Measurements from ENCODE around the gene FNDC10. TPM values are rescaled to one million over a fixed set of nuclear protein-coding genes. Genes with fewer than 3 reads are reported as not detected.

The FNDC10 gene
- total RNA-seq, 1 experiment from 2014 or later, result 30.4 TPM

DNA sequence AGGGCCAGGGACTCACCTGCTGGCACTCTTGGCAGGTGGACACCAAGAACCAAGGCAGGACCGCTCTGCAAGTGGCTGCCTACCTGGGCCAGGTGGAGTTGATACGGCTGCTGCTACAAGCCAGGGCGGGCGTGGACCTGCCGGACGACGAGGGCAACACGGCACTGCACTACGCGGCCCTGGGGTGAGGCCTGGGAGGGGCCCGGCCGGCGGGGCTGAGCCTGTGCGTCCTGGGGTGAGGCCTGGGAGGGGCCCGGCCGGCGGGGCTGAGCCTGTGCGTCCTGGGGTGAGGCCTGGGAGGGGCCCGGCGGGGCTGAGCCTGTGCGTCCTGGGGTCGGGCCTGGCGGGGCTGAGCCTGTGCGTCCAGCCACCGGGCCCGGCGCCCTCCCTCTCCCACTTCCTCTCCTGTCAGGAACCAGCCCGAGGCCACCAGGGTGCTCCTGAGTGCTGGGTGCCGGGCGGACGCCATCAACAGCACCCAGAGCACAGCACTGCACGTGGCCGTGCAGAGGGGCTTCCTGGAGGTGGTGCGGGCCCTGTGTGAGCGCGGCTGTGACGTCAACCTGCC is 27.4 kb upstream of the FNDC10 start (continued):
- TF ChIP-seq NR3C1 (CRISPR knock-in tag; conservative IDR thresholded peaks at IDR 0.05; ENCODE audit: low read depth), result no peak

DNA sequence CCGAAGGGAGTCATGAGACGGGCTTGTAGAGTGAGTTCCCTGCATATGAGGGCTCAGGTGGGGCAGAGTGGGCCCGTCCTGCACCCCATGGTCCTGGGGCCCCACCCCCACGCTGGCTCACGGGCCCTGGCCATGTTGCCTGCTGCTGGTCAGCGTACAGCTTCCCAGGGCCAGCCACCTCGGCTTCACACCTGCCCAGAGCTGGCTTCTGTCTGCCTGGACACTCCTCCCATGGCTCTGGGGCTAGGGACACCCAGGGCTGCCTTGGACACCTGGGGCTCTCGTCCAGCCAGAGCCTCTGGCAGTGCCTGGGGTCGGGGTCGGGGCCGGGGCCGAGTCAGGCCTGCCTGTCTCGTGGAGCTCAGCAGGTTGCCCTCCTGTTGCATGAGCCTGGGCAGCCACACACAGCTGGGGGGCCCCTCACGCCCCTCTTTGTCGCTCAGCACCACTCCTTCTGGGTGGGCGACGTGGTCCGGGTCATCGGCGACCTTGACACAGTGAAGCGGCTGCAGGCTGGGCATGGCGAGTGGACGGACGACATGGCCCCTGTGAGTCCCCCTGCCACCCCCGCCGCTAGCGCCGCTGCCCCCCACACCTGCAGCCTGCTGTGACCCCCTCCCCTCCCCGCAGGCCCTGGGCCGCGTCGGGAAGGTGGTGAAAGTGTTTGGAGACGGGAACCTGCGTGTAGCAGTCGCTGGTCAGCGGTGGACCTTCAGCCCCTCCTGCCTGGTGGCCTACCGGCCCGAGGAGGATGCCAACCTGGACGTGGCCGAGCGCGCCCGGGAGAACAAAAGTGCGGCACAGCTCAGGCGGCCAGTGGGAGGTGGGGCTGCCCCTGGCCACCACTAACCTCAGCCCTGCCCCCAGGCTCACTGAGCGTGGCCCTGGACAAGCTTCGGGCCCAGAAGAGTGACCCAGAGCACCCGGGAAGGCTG is 26.5 kb upstream of the FNDC10 start:
- TF ChIP-seq ZNF396 (CRISPR knock-in tag; IDR thresholded peaks at IDR 0.05; ENCODE audit: borderline replicate concordance) (no peak), GRHL2 (CRISPR knock-in tag; IDR thresholded peaks at IDR 0.05; ENCODE audit: insufficient replicate concordance, severe bottlenecking) (no peak), HMGA2 (CRISPR knock-in tag; IDR thresholded peaks at IDR 0.05) (no peak), ESRRA (CRISPR knock-in tag; IDR thresholded peaks at IDR 0.05; ENCODE audit: borderline replicate concordance) (no peak), TEAD1 (CRISPR knock-in tag; IDR thresholded peaks at IDR 0.05) (no peak), EMX1 (CRISPR knock-in tag; IDR thresholded peaks at IDR 0.05) (no peak), ZNF671 (CRISPR knock-in tag; IDR thresholded peaks at IDR 0.05) (no peak), ATF1 (CRISPR knock-in tag; IDR thresholded peaks at IDR 0.05) (no peak), RORB (CRISPR knock-in tag; IDR thresholded peaks at IDR 0.05) (no peak)
- TF ChIP-seq, protein P1, sequence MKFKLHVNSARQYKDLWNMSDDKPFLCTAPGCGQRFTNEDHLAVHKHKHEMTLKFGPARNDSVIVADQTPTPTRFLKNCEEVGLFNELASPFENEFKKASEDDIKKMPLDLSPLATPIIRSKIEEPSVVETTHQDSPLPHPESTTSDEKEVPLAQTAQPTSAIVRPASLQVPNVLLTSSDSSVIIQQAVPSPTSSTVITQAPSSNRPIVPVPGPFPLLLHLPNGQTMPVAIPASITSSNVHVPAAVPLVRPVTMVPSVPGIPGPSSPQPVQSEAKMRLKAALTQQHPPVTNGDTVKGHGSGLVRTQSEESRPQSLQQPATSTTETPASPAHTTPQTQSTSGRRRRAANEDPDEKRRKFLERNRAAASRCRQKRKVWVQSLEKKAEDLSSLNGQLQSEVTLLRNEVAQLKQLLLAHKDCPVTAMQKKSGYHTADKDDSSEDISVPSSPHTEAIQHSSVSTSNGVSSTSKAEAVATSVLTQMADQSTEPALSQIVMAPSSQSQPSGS (CRISPR knock-in tag; IDR thresholded peaks at IDR 0.05; ENCODE audit: borderline replicate concordance, low read depth), result no peak
- TF ChIP-seq, protein P2, sequence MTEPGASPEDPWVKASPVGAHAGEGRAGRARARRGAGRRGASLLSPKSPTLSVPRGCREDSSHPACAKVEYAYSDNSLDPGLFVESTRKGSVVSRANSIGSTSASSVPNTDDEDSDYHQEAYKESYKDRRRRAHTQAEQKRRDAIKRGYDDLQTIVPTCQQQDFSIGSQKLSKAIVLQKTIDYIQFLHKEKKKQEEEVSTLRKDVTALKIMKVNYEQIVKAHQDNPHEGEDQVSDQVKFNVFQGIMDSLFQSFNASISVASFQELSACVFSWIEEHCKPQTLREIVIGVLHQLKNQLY (CRISPR knock-in tag; IDR thresholded peaks at IDR 0.05), result no peak
- TF ChIP-seq, protein P3, sequence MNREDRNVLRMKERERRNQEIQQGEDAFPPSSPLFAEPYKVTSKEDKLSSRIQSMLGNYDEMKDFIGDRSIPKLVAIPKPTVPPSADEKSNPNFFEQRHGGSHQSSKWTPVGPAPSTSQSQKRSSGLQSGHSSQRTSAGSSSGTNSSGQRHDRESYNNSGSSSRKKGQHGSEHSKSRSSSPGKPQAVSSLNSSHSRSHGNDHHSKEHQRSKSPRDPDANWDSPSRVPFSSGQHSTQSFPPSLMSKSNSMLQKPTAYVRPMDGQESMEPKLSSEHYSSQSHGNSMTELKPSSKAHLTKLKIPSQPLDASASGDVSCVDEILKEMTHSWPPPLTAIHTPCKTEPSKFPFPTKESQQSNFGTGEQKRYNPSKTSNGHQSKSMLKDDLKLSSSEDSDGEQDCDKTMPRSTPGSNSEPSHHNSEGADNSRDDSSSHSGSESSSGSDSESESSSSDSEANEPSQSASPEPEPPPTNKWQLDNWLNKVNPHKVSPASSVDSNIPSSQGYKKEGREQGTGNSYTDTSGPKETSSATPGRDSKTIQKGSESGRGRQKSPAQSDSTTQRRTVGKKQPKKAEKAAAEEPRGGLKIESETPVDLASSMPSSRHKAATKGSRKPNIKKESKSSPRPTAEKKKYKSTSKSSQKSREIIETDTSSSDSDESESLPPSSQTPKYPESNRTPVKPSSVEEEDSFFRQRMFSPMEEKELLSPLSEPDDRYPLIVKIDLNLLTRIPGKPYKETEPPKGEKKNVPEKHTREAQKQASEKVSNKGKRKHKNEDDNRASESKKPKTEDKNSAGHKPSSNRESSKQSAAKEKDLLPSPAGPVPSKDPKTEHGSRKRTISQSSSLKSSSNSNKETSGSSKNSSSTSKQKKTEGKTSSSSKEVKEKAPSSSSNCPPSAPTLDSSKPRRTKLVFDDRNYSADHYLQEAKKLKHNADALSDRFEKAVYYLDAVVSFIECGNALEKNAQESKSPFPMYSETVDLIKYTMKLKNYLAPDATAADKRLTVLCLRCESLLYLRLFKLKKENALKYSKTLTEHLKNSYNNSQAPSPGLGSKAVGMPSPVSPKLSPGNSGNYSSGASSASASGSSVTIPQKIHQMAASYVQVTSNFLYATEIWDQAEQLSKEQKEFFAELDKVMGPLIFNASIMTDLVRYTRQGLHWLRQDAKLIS (CRISPR knock-in tag; IDR thresholded peaks at IDR 0.05; ENCODE audit: borderline replicate concordance), result no peak
- TF ChIP-seq, protein P4, sequence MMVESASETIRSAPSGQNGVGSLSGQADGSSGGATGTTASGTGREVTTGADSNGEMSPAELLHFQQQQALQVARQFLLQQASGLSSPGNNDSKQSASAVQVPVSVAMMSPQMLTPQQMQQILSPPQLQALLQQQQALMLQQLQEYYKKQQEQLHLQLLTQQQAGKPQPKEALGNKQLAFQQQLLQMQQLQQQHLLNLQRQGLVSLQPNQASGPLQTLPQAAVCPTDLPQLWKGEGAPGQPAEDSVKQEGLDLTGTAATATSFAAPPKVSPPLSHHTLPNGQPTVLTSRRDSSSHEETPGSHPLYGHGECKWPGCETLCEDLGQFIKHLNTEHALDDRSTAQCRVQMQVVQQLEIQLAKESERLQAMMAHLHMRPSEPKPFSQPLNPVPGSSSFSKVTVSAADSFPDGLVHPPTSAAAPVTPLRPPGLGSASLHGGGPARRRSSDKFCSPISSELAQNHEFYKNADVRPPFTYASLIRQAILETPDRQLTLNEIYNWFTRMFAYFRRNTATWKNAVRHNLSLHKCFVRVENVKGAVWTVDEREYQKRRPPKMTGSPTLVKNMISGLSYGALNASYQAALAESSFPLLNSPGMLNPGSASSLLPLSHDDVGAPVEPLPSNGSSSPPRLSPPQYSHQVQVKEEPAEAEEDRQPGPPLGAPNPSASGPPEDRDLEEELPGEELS (CRISPR knock-in tag; IDR thresholded peaks at IDR 0.05), result no peak
- TF ChIP-seq, protein P5, sequence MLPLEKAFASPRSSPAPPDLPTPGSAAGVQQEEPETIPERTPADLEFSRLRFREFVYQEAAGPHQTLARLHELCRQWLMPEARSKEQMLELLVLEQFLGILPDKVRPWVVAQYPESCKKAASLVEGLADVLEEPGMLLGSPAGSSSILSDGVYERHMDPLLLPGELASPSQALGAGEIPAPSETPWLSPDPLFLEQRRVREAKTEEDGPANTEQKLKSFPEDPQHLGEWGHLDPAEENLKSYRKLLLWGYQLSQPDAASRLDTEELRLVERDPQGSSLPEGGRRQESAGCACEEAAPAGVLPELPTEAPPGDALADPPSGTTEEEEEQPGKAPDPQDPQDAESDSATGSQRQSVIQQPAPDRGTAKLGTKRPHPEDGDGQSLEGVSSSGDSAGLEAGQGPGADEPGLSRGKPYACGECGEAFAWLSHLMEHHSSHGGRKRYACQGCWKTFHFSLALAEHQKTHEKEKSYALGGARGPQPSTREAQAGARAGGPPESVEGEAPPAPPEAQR (CRISPR knock-in tag; IDR thresholded peaks at IDR 0.05), result no peak
- no peak for ATAC-seq
- CTCF ChIA-PET, result interaction anchor here (0.8 kb wide), 1 partner anchor 11 kb away, joined by 3 read pairs; the partner anchor contains the start of gene MIB2

More for the DNA sequence above, 26.5 kb upstream of the FNDC10 start:
- H3K9me3 Mint-ChIP-seq, result no peaks in the 10 kb centered on the region
- POLR2A ChIA-PET, result no interaction called here
- H3K27ac Mint-ChIP-seq, result no peak overlapping the region
- DNase-seq (ENCODE audit: low spot score), result no peak
- peaks cover 3% of the 10 kb centered on the region for H3K27me3 Mint-ChIP-seq (ENCODE audit: low read depth)
- H3K4me3 Mint-ChIP-seq, result no peak overlapping the region
- H3K36me3 Mint-ChIP-seq, result no peaks in the 10 kb centered on the region
- H3K4me1 Mint-ChIP-seq, result peaks cover 2% of the 10 kb centered on the region; the same call in 1 of the 2 replicates

Measured in WTC11 (cell line).